ENCODE measurements around the gene EIF1B. TPM values are rescaled to one million over a fixed set of nuclear protein-coding genes. Genes with fewer than 3 reads are reported as not detected.

Gene EIF1B
- total and polyA plus RNA-seq, 2 of the 13 experiments (the other 11 are each of a cell fraction or from before 2014, with no cell fraction given) = 12.7 to 29.1 TPM

DNA sequence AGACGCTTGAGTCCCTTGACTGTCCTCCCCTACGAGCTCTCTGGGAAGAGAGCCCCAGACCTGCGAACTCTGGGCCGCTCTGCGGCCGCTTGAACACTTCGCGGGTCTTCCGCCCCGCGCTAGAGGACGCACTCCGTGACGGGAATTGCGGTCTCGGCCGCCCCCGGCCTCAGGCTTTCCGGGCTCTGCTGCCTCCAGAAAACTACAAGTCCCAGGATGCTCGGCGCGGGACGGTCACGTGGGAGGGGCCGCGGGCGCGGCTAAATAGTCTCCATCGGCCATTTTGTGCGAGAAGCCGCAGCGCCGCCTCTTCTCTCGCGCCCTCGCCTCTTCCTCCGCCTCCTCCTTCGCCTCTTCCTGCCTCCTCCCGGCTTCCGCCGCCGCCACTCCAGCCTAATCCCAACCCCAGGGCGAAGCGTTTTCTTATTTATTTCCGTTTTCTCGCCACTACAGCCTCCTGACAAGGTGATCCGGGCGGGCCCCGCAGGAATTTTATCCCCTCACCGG is at the start of gene EIF1B (continued):
- TF ChIP-seq PPARG (CRISPR knock-in tag; conservative IDR thresholded peaks at IDR 0.05) (peak; percentile 36; the same call in 1 of the 2 replicates), NR2C2 (CRISPR knock-in tag; IDR thresholded peaks at IDR 0.05; ENCODE audit: borderline replicate concordance) (peak; percentile 95), SRY (CRISPR knock-in tag; IDR thresholded peaks at IDR 0.05) (no peak), ZBTB3 (CRISPR knock-in tag; IDR thresholded peaks at IDR 0.05; ENCODE audit: borderline replicate concordance, low read depth) (no peak), HIC2 (CRISPR knock-in tag; IDR thresholded peaks at IDR 0.05; ENCODE audit: low read depth) (no peak), ZNF232 (CRISPR knock-in tag; IDR thresholded peaks at IDR 0.05; ENCODE audit: borderline replicate concordance) (peak; percentile 47; the same call in 1 of the 2 replicates), ELF4 (CRISPR knock-in tag; IDR thresholded peaks at IDR 0.05; ENCODE audit: borderline replicate concordance) (peak; percentile 72), ZNF205 (CRISPR knock-in tag; IDR thresholded peaks at IDR 0.05) (0 out of 2 replicates have a peak, but pooled peaks have one; percentile 15), MXD4 (CRISPR knock-in tag; IDR thresholded peaks at IDR 0.05) (0 out of 2 replicates have a peak, but pooled peaks have one; percentile 29), ZBTB25 (CRISPR knock-in tag; IDR thresholded peaks at IDR 0.05) (no peak), NFIC (IDR thresholded peaks at IDR 0.05; ENCODE audit: low read length) (peak; percentile 38; the same call in 1 of the 2 replicates), AGO2 (optimal IDR thresholded peaks at IDR 0.05; ENCODE audit: low read depth, low read length) (no peak), ZNF180 (CRISPR knock-in tag; IDR thresholded peaks at IDR 0.05; ENCODE audit: borderline replicate concordance, low read depth) (no peak), GMEB1 (CRISPR knock-in tag; IDR thresholded peaks at IDR 0.05; ENCODE audit: borderline replicate concordance) (peak; percentile 81), SRSF4 (IDR thresholded peaks at IDR 0.05; ENCODE audit: low read depth, low read length, poor library complexity, severe bottlenecking) (no peak), MED13 (CRISPR knock-in tag; IDR thresholded peaks at IDR 0.05) (no peak), ZNF766 (CRISPR knock-in tag; IDR thresholded peaks at IDR 0.05; ENCODE audit: borderline replicate concordance) (no peak), TOE1 (CRISPR knock-in tag; IDR thresholded peaks at IDR 0.05) (no peak), NCOA5 (CRISPR knock-in tag; IDR thresholded peaks at IDR 0.05) (no peak), RXRB (CRISPR knock-in tag; IDR thresholded peaks at IDR 0.05; ENCODE audit: borderline replicate concordance) (peak; percentile 60), ZC3H4 (CRISPR knock-in tag; IDR thresholded peaks at IDR 0.05; ENCODE audit: borderline replicate concordance) (no peak)
- TF ChIP-seq, protein P1, sequence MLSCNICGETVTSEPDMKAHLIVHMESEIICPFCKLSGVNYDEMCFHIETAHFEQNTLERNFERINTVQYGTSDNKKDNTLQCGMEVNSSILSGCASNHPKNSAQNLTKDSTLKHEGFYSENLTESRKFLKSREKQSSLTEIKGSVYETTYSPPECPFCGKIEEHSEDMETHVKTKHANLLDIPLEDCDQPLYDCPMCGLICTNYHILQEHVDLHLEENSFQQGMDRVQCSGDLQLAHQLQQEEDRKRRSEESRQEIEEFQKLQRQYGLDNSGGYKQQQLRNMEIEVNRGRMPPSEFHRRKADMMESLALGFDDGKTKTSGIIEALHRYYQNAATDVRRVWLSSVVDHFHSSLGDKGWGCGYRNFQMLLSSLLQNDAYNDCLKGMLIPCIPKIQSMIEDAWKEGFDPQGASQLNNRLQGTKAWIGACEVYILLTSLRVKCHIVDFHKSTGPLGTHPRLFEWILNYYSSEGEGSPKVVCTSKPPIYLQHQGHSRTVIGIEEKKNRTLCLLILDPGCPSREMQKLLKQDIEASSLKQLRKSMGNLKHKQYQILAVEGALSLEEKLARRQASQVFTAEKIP (CRISPR knock-in tag; IDR thresholded peaks at IDR 0.05; ENCODE audit: borderline replicate concordance) = no peak
- TF ChIP-seq, protein P2, sequence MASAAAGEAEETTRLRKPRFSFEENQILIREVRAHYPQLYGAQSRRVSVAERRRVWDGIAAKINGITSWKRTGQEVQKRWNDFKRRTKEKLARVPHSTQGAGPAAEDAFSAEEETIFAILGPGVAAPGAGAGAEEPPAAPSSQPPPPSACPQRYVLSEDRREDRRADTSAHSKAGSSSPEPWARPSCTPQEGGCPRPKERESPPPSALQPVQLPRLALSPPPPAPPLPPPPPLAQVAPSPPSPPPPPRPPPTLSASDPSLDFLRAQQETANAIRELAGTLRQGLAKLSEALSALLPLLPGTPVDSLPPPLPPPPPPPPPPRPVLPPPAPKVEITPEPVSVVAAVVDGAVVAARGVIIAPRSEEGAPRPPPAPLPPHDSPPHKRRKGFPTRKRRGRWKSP (CRISPR knock-in tag; IDR thresholded peaks at IDR 0.05) = 0 out of 2 replicates have a peak, but pooled peaks have one; percentile 63

All from HepG2 (cell line).